HEK293T (cell line): ENCODE results near the gene GLOD4.
A peak's percentile ranks its signal among the peaks of the same experiment; 100 is the strongest.

Source experiments
- ARNT ChIP-seq: fragments of 450-650 bp; IDR thresholded peaks from 2 replicates; pipeline ENCODE4 v1.6.1; 2017; ENCODE audit warnings: mild to moderate bottlenecking
- BHLHE40 ChIP-seq: fragments of 450-650 bp; IDR thresholded peaks from 2 replicates; pipeline ENCODE4 v1.6.1; 2016; ENCODE audit warnings: mild to moderate bottlenecking, moderate library complexity, borderline replicate concordance
- ELF4 ChIP-seq: fragments of 450-650 bp; IDR thresholded peaks from 2 replicates; pipeline ENCODE4 v1.6.1; 2017; ENCODE audit warnings: antibody characterized with exemption
- FOXA1 ChIP-seq: fragments of 450-650 bp; IDR thresholded peaks from 2 replicates; pipeline ENCODE4 v1.6.1; 2016; ENCODE audit warnings: mild to moderate bottlenecking
- FOXK2 ChIP-seq: fragments of 450-650 bp; IDR thresholded peaks from 2 replicates; pipeline ENCODE4 v1.6.1; 2016; ENCODE audit warnings: mild to moderate bottlenecking
- FOXM1 ChIP-seq: fragments of 450-650 bp; IDR thresholded peaks from 2 replicates; pipeline ENCODE4 v1.6.1; 2017; ENCODE audit warnings: mild to moderate bottlenecking, borderline replicate concordance
- HDGF ChIP-seq: fragments of 450-650 bp; IDR thresholded peaks from 2 replicates; pipeline ENCODE4 v1.6.1; 2017; ENCODE audit warnings: antibody characterized with exemption, borderline replicate concordance
- L3MBTL2 ChIP-seq: fragments of 450-650 bp; conservative IDR thresholded peaks from 2 replicates; pipeline ENCODE4 v1.6.1; 2016; ENCODE audit warnings: mild to moderate bottlenecking
- LEF1 ChIP-seq: fragments of 450-650 bp; IDR thresholded peaks from 2 replicates; pipeline ENCODE4 v1.6.1; 2017; ENCODE audit warnings: mild to moderate bottlenecking, borderline replicate concordance
- PKNOX1 ChIP-seq: fragments of 450-650 bp; IDR thresholded peaks from 2 replicates; pipeline ENCODE4 v1.6.1; 2016
- SP1 ChIP-seq: fragments of 450-650 bp; IDR thresholded peaks from 2 replicates; pipeline ENCODE4 v1.6.1; 2017
- TARDBP ChIP-seq: fragments of 450-650 bp; IDR thresholded peaks from 2 replicates; pipeline ENCODE4 v1.6.1; 2016
- ZNF384 ChIP-seq: fragments of 450-650 bp; IDR thresholded peaks from 2 replicates; pipeline ENCODE4 v1.6.1; 2016

DNA sequence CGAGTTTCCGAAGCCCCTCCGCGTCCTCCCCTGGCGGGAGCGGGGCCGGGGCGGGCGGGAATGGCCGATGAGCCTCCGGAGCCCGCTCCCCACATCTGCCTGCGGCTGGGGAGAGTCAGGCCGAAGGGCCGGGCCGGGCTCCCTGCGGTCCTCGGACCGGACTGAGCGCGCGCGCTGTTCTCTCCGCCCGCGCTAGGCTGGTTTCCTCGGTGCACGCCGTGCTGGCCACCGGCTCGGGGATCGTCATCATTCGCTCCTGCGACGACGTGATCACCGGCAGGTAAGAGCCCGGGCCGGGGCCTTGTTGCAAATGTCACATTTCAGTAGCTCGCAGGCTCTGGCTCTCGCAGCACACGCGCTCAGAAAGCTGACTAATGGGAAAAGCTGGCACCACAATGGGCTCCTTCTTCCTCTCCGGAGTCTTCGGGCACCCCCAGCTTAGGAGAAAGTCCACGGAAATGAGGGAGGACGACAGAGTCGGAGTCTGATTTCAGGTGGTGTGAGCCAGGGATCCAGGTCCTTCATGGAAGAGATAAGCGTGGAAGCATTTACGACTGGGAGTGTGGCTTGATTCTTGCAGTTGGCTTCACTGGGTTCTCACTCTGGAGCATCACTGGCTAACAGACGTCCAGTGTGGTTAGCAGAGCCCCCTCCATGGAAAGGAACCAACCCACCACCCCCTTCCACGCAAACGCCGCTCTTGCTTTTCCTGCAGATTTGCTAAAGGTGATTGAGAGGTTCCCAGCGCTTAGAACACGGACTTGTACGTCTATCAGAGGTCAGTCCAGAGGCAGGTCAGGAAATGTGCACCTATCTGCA is 49.0 kb downstream of the GLOD4 start:
- TF ChIP-seq TARDBP (no peak), BHLHE40 (no peak), FOXM1 (no peak), SP1 (no peak), FOXK2 (no peak), PKNOX1 (no peak), ELF4 (no peak), FOXA1 (no peak), HDGF (no peak), L3MBTL2 (peak; percentile 64), LEF1 (0 out of 2 replicates have a peak, but pooled peaks have one; percentile 1), ARNT (no peak), ZNF384 (no peak)
